ENCODE measurements around the gene ADAMTSL2.

ADAMTSL2 gene

DNA sequence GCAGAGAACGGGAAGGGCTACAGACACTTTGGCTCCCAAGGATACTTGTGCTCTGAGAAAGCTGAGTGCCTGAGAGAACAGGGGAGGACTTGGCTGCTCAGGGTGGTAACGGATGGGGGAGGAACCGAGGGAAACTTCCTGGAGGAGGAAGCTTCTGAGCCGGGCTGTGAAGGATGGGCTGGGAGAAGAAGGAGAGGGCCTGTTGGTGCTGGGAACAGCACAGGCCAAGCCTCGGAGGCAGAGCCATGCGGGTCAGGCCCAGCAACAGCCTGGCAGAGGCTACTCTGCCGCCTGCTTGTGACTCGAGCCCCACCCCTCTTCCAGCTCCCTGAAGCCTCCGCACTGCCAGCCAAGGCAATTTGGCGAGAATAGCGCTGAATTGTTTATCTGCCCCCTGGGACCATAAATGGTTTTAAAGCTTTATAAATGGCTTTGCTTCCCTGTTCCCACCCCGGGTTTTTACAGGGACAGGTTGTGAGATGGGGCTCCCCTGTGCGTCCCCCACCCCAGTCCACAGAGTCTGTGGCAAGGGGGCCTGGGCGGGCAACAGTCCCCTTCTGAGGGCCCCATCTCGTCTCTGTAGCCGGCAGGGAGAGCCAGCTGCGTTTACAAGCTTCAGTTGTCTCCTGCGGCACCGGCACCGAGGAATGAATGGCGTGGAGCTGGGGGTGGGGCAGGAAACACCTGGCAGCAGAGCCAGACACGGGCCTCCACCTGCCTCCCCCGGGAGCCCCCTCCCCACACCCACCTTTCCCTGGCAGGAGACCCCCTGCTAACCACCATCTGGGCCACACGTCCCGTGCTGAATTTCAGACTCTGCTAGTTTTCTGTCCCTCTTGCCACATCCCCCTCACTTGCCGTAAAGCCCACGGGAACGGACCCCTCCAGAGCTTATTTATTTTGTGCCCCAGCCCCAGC, 50.3 kb downstream of the ADAMTSL2 start:
- Histone ChIP-seq H3K4me1 (ENCODE audit: control insufficient read depth, insufficient read depth, low read length) (no peaks in the 10 kb centered on the region), H3K9me3 (ENCODE audit: control insufficient read depth, insufficient read depth, low read length) (no peaks in the 10 kb centered on the region), H3K9ac (ENCODE audit: low read depth, low read length) (no peak overlapping the region), H3K27me3 (ENCODE audit: control insufficient read depth, insufficient read depth, low read length) (no peaks in the 10 kb centered on the region), H3K36me3 (ENCODE audit: control insufficient read depth, insufficient read depth, low read length) (no peaks in the 10 kb centered on the region), H3K4me3 (ENCODE audit: low read depth, low read length) (no peak overlapping the region)

- H3K9me3 ChIP-seq (ENCODE audit: control insufficient read depth, insufficient read depth, low read length): no peaks in the 10 kb centered on the region
- H3K4me1 ChIP-seq (ENCODE audit: control insufficient read depth, insufficient read depth, low read length): no peaks in the 10 kb centered on the region
- H3K4me3 ChIP-seq (ENCODE audit: low read depth, low read length): no peak overlapping the region
- H3K36me3 ChIP-seq (ENCODE audit: control insufficient read depth, insufficient read depth, low read length): no peaks in the 10 kb centered on the region
- no peaks in the 10 kb centered on the region for H3K27me3 ChIP-seq (ENCODE audit: control insufficient read depth, insufficient read depth, low read length)
- peak overlapping the region; percentile 37 for H3K9ac ChIP-seq (ENCODE audit: low read depth, low read length)
Measured at GRCh38 chr9:133585481-133586351, 51.2 kb downstream of the ADAMTSL2 start.

DNA sequence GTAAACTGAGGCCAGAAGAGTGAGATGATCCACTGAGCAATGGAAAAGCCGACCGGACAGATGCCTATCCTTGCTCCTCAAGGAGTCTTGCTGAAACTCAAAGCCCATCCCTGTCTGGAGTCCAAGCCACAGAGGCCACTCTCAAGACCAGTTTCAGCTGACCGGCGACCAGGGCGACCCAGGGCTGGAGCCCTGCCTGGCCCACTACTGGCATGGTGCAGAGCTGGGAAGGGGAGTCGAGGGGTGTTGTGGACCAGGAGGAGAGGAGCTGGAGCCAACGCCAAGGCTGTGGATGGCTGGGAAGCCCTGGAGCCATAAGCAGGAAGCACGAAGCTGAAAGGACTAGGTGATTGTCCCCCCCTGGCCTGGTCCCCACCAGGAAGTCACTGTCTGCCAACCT, 52.5 kb downstream of the ADAMTSL2 start:
- no peak overlapping the region for H3K9ac ChIP-seq (ENCODE audit: low read depth, low read length)
- H3K9me3 ChIP-seq (ENCODE audit: control insufficient read depth, insufficient read depth, low read length): no peaks in the 10 kb centered on the region
- H3K27me3 ChIP-seq (ENCODE audit: control insufficient read depth, insufficient read depth, low read length): no peaks in the 10 kb centered on the region
- H3K4me3 ChIP-seq (ENCODE audit: low read depth, low read length): no peak overlapping the region
- no peaks in the 10 kb centered on the region for H3K36me3 ChIP-seq (ENCODE audit: control insufficient read depth, insufficient read depth, low read length)
- no peaks in the 10 kb centered on the region for H3K4me1 ChIP-seq (ENCODE audit: control insufficient read depth, insufficient read depth, low read length)

DNA sequence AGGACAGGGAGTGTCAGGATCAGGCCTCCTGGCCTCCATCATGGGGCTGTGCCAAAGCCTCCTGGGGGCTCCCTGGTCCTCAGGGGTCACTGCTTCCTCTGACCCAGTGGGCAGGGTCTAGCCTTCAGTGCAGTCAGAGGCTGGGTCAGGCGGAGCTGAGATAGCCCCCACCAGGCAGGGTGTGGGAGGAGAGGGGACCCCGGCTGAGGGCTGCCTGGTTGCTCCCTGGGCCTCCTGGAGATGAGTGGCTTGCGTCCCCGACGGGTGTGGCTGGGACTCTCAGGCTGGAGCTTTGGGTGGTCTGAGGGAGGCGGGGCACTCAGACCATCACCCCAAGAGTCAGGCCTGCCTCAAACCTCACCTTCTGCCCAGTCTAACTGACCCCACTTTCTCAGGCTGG, 53.0 kb downstream of the ADAMTSL2 start:
- H3K4me3 ChIP-seq (ENCODE audit: low read depth, low read length): no peak overlapping the region
- H3K36me3 ChIP-seq (ENCODE audit: control insufficient read depth, insufficient read depth, low read length): no peaks in the 10 kb centered on the region
- no peaks in the 10 kb centered on the region for H3K9me3 ChIP-seq (ENCODE audit: control insufficient read depth, insufficient read depth, low read length)
- no peaks in the 10 kb centered on the region for H3K27me3 ChIP-seq (ENCODE audit: control insufficient read depth, insufficient read depth, low read length)
- no peaks in the 10 kb centered on the region for H3K4me1 ChIP-seq (ENCODE audit: control insufficient read depth, insufficient read depth, low read length)
- no peak overlapping the region for H3K9ac ChIP-seq (ENCODE audit: low read depth, low read length)

DNA sequence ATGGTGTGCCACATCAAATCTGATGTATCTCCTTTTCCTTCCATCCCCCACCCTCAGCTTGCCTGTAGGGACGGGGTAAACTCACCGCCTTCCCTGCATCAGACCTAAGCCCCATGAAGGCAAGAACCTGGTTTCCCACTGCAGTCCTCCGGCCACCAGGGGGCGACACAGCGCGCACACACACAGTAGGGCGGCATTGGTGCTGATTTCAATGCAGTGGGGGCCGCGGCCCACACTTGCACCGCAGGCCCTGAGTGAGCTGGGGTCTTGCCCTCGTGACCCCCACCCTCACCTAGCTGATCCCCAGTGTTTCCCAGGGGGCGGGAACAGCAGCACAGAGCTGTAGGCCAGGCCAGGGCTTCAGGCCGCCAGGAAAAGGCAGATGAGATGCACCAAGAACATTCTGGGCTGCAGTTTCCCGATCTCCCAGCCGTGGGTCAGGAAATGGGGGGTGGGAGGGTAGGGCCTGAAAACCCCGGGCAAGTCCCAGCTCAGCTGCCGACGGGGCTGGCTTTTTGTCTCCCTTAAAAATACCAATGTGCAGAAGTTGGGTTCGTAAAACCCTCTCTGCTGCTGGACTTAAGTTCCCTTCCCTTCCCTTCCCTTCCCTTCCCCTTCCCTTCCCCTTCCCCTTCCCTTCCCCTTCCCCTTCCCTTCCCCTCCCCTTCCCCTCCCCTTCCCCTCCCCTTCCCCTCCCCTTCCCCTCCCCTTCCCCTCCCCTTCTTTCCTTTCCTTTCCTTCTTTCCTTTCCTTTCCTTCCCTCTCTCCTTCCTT, 55.1 kb downstream of the ADAMTSL2 start:
- H3K4me1 ChIP-seq (ENCODE audit: control insufficient read depth, insufficient read depth, low read length): no peaks in the 10 kb centered on the region
- H3K9me3 ChIP-seq (ENCODE audit: control insufficient read depth, insufficient read depth, low read length): no peaks in the 10 kb centered on the region
- no peaks in the 10 kb centered on the region for H3K36me3 ChIP-seq (ENCODE audit: control insufficient read depth, insufficient read depth, low read length)
- H3K27me3 ChIP-seq (ENCODE audit: control insufficient read depth, insufficient read depth, low read length): no peaks in the 10 kb centered on the region
- no peak overlapping the region for H3K9ac ChIP-seq (ENCODE audit: low read depth, low read length)
- no peak overlapping the region for H3K4me3 ChIP-seq (ENCODE audit: low read depth, low read length)

DNA sequence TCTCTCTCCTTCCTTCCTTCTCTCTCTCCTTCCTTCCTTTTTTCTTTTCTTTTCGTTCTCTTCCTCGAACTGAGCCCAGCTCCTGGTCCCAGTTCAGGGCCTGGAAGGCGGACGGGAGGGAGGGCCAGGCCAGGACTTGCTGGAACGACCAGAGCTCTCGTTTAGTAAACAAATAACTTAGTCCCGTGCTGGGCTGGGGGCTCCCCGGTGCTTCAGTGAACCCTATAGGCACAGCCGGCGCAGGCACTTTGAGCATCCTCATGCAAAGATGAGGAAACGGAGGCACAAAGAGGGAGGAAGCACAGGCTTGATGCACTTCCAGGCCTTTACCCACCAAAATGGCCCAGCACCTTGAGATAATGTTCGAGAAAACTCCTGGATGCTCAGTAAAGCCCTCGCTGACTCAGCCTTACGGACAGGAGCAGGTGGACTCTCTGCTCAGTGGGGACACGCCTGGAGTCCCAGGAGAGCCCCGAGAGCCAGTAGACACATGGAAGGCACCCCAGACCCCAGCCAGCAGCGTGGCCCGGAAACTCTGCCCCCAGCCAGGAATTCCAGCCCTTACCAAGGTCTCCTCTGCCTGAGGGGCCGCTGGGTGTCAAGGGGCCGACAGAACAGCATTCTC, 55.8 kb downstream of the ADAMTSL2 start:
- no peak overlapping the region for H3K4me3 ChIP-seq (ENCODE audit: low read depth, low read length)
- no peak overlapping the region for H3K9ac ChIP-seq (ENCODE audit: low read depth, low read length)
- no peaks in the 10 kb centered on the region for H3K4me1 ChIP-seq (ENCODE audit: control insufficient read depth, insufficient read depth, low read length)
- no peaks in the 10 kb centered on the region for H3K9me3 ChIP-seq (ENCODE audit: control insufficient read depth, insufficient read depth, low read length)
- no peaks in the 10 kb centered on the region for H3K36me3 ChIP-seq (ENCODE audit: control insufficient read depth, insufficient read depth, low read length)
- no peaks in the 10 kb centered on the region for H3K27me3 ChIP-seq (ENCODE audit: control insufficient read depth, insufficient read depth, low read length)

- Histone ChIP-seq H3K36me3 (ENCODE audit: control insufficient read depth, insufficient read depth, low read length) (no peaks in the 10 kb centered on the region), H3K9ac (ENCODE audit: low read depth, low read length) (no peak overlapping the region), H3K4me3 (ENCODE audit: low read depth, low read length) (no peak overlapping the region), H3K27me3 (ENCODE audit: control insufficient read depth, insufficient read depth, low read length) (no peaks in the 10 kb centered on the region), H3K4me1 (ENCODE audit: control insufficient read depth, insufficient read depth, low read length) (no peaks in the 10 kb centered on the region), H3K9me3 (ENCODE audit: control insufficient read depth, insufficient read depth, low read length) (no peaks in the 10 kb centered on the region)
Measured at GRCh38 chr9:133591116-133591910, 56.8 kb downstream of the ADAMTSL2 start.

GRCh38 chr9:133591985-133592384, 57.5 kb downstream of the ADAMTSL2 start:
- H3K9ac ChIP-seq (ENCODE audit: low read depth, low read length): no peak overlapping the region
- H3K4me1 ChIP-seq (ENCODE audit: control insufficient read depth, insufficient read depth, low read length): no peaks in the 10 kb centered on the region
- H3K36me3 ChIP-seq (ENCODE audit: control insufficient read depth, insufficient read depth, low read length): no peaks in the 10 kb centered on the region
- no peaks in the 10 kb centered on the region for H3K27me3 ChIP-seq (ENCODE audit: control insufficient read depth, insufficient read depth, low read length)
- H3K4me3 ChIP-seq (ENCODE audit: low read depth, low read length): no peak overlapping the region
- peaks cover 1% of the 10 kb centered on the region for H3K9me3 ChIP-seq (ENCODE audit: control insufficient read depth, insufficient read depth, low read length)

DNA sequence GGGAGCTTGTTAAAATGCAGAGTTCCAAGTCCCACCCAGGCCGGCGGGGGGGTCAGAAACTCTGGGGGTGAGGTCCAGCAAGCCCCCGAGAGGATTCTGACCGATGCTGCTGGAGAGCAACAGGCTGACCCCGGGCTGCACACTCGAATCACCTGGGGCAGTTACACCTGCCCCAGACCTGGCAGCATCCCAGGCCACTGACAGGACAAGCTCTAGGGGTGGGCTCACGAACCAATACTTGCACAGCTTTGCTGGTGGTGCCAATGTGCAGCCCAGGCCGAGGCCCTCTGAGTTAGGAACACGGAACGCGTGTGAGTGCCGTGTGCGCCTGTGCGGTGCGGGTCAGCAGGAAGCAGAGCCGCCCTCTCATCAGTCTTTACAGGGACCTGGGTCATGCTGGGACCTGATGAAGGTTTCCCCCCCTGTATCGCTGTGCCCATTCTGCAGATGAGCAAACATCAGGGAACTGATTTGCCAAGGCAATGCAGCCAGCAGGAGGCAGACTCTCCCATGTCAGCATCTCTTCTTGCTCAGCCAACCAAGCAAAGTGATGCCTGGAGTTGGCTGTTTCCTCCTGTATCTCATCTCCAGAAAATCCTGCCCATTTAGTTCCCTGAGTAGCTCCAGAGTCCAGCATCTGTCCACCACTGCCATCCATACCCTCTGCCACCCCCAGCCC, 58.4 kb downstream of the ADAMTSL2 start:
- Histone ChIP-seq H3K4me3 (ENCODE audit: low read depth, low read length) (no peak overlapping the region), H3K27me3 (ENCODE audit: control insufficient read depth, insufficient read depth, low read length) (no peaks in the 10 kb centered on the region), H3K9ac (ENCODE audit: low read depth, low read length) (no peak overlapping the region), H3K36me3 (ENCODE audit: control insufficient read depth, insufficient read depth, low read length) (no peaks in the 10 kb centered on the region), H3K9me3 (ENCODE audit: control insufficient read depth, insufficient read depth, low read length) (peaks cover 8% of the 10 kb centered on the region), H3K4me1 (ENCODE audit: control insufficient read depth, insufficient read depth, low read length) (no peaks in the 10 kb centered on the region)

GRCh38 chr9:133593587-133594253, 59.2 kb downstream of the ADAMTSL2 start:
- Histone ChIP-seq H3K4me1 (ENCODE audit: control insufficient read depth, insufficient read depth, low read length) (no peaks in the 10 kb centered on the region), H3K36me3 (ENCODE audit: control insufficient read depth, insufficient read depth, low read length) (no peaks in the 10 kb centered on the region), H3K9me3 (ENCODE audit: control insufficient read depth, insufficient read depth, low read length) (peaks cover 8% of the 10 kb centered on the region), H3K27me3 (ENCODE audit: control insufficient read depth, insufficient read depth, low read length) (no peaks in the 10 kb centered on the region), H3K9ac (ENCODE audit: low read depth, low read length) (no peak overlapping the region), H3K4me3 (ENCODE audit: low read depth, low read length) (no peak overlapping the region)
